ENCODE measurements around the gene FBXW10B.
"Not testable (repeated sequence)": the region's sequence is repeated elsewhere in the genome, so short reads cannot be mapped to it uniquely, and the experiment has no call there.

FBXW10B gene, protein sequence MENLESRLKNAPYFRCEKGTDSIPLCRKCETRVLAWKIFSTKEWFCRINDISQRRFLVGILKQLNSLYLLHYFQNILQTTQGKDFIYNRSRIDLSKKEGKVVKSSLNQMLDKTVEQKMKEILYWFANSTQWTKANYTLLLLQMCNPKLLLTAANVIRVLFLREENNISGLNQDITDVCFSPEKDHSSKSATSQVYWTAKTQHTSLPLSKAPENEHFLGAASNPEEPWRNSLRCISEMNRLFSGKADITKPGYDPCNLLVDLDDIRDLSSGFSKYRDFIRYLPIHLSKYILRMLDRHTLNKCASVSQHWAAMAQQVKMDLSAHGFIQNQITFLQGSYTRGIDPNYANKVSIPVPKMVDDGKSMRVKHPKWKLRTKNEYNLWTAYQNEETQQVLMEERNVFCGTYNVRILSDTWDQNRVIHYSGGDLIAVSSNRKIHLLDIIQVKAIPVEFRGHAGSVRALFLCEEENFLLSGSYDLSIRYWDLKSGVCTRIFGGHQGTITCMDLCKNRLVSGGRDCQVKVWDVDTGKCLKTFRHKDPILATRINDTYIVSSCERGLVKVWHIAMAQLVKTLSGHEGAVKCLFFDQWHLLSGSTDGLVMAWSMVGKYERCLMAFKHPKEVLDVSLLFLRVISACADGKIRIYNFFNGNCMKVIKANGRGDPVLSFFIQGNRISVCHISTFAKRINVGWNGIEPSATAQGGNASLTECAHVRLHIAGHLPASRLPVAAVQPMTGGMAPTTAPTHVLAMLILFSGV

DNA sequence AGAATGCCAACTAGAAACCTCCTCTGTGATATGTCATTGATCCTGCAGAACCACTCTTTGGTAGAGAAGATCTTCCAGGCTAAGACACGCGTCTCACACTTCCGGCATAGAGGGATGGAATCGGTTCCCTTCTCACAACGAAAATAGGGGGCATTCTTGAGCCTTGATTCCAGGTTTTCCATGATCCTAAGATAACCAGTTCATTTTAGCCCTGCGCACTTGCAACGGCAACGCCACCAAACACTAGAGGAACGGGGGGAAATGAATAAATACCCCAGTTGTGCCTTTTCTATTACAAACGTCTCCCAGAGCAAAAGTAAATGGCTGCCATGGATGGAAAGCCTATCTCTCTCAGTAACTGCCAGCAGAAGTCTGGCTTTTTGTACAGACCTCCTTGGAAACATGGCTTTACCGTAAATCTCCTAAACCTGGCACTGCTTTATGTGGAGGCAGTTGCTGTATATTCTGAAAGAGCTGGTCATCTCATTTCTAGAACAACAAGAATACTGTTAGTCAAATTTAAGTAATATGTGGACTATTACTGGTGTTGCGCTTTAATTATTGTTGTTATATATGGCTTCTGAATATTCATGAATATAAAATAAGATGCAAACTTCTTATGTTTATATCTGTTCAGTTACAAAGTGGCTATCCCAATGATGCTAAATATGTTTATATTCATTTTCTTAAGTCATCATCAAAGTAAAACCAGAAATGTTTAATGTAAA is at the start of gene FBXW10B:
TSS of gene FBXW10B (minus strand) at position 374 of the 728 bp plus-strand sequence. CDS start at position 182, 192 bp downstream.
- DNase-seq = not testable (repeated sequence)

DNA sequence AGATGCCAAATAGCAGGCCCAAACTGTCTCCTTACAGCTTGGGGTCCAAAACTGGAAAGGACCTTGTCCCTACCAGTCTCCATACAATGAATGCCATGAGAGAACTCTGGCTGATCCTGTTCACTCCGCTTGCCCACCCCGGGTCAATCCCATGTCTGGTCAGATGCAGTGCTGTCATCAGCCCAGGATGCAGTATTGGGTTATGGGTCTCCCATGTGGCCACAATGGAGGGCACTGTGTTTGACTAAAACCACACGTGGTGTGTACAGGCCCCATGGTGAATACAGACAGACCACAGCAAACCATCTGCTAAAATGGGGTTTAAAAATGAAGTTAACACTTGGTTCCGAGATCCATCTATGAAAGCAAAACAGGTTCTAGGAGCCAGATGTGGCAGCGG is 44.2 kb upstream of the FBXW10B start:
- DNase-seq = no peak

DNA sequence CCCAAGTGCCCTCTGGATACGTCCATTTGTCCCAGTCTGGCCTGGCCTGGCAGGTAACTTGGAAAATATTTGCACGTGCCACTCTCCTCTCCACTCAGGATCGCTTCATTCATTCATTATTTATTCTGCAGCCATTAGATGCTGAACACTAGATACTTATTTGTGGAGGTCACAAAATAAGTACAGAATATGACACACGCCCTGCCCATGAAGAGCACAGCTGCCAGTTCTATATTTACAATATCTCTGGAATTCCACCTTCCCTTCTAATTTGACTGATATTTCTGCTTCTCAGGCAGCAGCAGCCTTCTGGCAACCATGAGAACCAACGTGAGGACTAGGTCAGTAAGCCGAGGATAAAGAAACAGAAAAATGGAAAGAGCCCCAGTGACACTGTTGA is 43.7 kb upstream of the FBXW10B start:
- no peak for DNase-seq

DNA sequence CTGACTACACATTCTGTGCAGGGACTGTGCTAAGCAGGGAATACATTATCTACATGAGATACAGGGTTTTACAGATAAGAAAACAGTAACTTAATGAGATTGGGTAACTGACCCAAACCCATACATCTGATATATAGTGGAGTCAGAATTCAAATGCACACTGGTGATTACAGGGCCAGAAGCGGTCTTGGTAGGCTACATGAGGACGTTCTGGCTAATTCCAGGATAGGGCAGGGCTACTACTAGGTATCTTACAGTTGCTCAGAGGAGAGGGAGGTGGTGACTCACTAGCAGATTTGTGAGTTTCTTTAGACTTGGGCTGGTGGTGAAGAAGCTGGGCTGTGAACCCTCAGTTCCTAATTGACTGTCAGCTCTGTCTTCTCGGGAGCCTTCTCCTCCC is 43.2 kb upstream of the FBXW10B start:
- DNase-seq = no peak

DNA sequence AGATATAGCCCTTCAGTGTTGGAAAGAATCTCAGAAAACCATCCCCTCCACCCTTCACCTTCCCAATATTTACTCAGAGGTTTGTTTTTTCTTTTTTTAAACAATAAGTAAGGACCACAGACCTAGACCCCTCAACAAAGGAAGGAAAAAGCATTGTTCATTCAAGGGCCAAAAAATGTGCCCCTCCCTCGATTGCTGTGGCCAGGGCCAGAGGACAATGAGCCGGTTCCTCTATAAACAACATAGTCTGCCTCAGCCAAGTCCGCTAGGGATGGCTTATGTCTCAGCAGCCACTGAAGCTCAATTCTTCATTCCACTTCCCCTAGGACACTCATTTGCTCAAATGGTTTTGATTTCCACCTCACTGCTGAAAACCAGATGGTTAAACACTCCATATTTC is 40.6 kb upstream of the FBXW10B start:
- DNase-seq = no peak

DNA sequence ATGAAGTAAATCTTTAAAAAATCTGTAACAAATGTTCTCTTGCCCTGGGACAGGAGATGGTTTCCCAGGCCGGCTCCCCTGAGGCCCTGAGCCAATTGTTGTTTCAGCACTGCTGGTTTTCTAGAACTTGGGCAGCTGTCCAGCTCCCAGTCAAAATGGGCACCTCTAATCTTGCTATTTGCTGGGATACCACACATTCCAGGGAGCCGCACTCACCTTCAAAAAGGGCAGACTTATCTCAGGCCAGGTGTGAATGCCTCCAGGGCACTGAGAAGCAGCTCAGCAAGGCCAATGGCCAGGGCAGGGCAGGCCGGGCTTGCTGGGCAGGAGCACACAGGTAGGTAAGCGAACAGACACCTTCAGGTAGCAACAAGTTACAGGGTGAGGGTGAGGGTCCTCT is 40.2 kb upstream of the FBXW10B start:
- no peak for DNase-seq

GRCh38 chr17:15659236-15659635 is 39.7 kb upstream of the FBXW10B start:
- no peak for DNase-seq

GRCh38 chr17:15658296-15658695 is 38.8 kb upstream of the FBXW10B start:
- no peak for DNase-seq

DNA sequence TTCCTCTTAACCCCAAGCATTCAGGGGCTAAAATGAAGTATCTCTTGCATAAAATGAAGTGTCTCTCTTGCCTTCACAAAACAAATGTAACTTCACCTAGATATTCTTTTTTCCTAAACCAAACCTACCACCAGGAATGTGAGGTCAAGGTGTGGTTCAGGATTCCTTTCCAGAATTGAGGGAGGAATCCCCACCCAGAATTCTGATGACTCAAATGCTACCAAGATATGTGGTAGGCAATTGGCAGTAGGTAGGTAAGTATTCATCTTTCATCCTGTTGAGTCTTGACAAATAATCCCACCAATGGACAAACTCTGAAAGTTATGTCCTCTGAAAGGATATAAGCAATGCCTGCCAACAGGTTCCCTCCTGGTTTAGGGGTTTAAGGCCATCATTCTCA is 38.4 kb upstream of the FBXW10B start:
- DNase-seq = no peak

DNA sequence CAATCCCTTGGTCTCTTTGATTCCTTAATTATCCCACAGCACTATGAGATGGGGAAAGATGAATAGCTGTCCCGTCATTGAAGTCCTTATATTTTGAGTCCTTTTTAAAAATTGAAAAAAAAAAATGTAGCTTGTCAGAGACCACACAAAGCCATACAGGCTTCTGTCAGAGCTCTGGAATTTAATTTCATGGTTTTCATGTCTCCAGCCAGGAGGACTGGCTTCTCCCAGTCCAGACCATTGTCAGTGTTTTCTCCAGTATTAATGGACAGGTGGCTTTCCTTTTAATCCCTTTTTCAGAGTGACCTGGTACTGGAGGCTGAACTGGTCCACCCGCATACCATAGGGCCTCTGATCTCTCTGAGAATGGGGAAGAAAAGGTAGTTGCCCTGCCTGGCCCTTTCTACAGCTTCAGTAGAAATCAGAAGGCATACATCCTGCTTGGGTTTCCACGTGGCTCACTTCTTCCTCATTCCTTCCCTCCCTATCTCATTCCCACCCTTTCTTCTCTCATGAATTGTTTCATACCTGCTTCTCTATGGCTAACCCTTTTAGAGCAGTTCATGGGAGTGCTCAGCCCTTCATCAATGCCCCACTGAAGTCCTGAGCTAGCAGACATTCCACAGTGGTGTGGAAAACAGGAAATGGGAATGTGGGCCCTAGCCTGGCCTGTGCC is 35.5 kb upstream of the FBXW10B start:
- no peak for DNase-seq

GRCh38 chr17:15654401-15654800 is 34.9 kb upstream of the FBXW10B start:
- not testable (repeated sequence) for DNase-seq

DNA sequence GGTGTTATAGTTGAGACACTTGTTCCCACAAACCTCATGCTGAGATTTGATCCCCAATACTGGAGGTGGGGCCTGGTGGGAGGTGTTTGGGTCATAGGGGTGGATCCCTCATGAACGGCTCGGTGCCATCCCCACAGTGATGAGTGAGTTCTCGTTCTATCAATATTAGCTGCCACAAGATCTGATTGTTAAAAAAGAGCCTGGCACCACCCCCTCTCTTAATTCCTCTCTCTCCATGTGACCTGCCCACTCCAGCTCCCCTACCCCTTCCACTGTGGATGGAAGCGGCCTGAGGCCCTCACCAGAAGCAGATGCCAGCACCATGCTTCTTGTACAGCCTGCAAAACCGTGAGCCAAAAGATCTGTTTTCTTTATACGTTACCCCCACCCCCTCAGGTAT is 33.5 kb upstream of the FBXW10B start:
- DNase-seq = no peak

DNA sequence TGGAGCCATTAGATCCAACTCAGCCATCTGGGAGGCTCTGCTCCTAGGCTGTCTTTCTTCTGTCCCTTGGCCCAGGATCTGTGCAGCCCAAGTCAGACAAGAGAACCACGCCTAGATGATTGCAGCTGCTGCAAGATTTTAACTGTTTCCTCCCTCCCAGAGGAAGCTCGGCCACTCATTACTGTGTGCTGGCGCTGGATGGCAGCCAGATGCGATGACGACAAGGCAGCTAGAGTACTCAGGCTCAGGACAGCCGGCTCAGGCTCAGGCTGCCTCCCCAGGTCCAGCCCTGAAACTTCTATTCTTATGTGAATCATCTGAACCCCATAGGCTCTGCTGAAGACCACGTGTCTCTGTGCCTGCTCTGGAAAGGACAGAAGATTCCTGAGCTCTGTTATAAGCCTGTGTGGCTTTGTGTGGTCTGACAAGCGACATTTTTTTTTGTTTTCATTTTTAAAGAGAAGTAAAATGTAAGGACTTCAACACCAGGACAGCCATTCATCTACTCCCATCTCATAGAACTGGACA is 32.1 kb upstream of the FBXW10B start:
- peak; percentile 5 to 59 for DNase-seq

- no peak for DNase-seq
These were observed 31.5 kb upstream of the FBXW10B start for GRCh38 chr17:15650741-15651582.

DNA sequence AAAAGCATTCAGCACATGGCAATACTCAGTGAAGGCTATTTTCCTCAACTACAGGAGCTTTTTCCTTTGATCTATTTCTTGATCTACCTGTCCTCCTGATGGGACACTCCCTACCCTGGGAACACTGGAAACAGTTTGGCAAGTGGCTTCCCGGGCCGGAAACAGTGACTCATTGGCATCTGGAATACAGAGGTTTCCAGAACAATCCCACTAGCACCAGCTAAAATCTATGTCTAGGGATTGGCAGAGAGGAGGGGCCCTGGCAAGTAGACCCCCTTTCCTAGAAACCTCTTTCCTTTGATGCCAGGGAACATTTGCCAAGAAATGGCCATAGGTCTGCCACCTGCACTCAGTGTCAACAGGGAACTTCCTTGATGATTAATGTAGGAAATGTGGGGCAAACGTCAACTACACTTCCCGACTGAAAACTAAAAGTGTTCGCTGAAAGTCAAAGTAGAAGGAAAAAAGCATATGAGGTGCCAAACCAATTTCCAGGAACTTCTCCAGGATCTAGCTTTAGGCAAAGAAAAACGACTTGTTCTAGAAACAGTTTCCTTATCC is 30.4 kb upstream of the FBXW10B start:
- no peak for DNase-seq

DNA sequence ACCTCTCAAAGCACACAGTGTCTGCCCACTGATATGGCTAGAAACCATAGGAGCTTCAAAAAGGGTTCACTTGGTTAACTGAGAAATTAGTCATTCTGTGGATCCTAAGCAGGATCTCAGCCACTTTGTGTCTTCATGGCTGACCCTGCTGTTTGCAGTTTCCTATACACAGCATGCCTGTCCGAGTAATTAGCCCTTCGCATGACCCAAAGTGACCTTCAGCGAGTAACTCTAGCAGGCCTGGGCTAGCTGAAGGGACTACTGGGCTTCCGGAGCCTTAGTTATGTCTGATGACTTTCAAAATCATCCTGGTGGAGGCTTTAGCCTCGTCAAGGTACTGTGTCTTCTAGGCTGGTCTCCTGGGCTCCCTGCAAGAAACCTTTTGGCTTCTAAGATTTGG is 28.9 kb upstream of the FBXW10B start:
- no peak for DNase-seq

DNA sequence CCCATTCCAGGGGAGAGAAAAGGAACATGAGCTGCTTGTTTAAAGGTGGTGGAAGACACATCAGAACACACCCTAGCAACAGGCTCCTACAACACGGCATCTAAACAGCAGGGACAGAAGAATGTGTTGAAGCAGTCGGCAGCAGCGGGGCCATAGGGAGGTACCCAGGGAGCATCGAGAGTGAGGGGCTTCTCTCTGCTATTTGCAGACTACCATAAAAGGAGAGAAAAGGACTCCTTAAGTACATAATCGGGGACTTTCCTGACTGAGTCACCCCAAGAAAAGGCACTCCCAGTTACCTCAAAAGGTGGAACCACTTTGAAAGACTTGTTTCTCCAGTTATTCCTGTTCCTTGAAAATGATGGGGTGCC is 26.4 kb upstream of the FBXW10B start:
- not testable (repeated sequence) for DNase-seq

DNA sequence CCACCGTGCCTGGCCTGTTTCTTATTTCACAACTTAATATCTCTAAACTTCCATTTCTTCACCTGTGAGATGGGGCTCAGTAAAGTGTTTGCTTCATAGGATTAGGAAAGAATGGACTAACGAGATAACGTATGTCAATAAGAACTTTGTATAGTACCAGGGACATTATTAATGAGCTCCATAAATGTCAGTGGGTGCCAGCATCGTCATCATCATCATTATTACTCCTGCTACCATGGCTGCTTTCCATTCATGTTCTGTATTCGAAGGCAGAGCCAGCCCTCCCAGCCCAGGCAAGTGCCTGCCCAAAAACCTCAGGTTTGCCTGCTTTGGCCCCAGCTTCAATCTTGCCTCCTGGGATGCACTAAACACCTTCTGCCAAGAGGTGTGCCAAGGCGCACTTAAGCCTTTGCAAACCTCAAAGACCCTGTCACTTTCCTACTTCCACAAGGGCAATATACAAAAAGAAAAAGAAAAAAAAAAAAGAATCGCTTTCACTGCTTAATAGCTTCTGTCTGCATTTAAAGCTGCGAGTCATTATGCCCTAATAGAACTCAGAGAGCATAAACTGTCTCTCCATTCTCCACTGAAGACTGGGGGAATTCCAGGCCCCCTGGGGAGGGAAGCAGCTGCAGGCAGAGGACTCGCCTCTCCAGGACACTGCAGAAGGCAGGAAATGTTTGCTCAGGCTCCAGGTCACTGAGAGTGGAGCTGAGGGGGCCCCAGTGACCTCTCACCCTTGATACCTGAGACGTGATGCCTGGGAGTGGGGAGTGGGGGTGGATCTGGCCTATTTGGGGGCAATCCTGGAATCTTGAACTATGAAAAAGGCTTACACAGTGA is 25.8 kb upstream of the FBXW10B start:
- DNase-seq = not testable (repeated sequence)

- not testable (repeated sequence) for DNase-seq
These were observed 23.2 kb upstream of the FBXW10B start for GRCh38 chr17:15642505-15643251.

DNA sequence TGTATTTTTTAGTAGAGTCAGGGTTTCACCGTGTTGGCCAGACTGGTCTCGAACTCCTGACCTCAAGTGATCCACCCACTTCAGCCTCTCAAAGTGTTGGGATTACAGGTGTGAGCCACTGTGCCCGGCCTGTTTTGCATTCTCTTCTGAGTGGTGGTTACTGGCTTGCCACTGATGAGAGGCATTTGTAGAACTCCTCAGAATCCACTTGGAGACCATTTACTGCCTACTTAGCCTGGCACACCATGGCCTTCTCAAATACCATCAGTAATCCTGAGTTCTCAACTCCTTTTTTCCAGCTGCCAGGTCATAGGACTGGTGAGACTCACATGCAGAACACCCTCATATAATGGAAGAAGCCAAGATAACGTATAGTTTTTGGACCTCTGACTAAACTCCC is 22.5 kb upstream of the FBXW10B start:
- not testable (repeated sequence) for DNase-seq

Measured in NCI-H187 (cell line).